Limb (tissue), 2 donors: ENCODE data around the gene TBXAS1.
"Not testable (repeated sequence)": the region's sequence is repeated elsewhere in the genome, so short reads cannot be mapped to it uniquely, and the experiment has no call there.

Source experiments
- DNase-seq, 2 donors: peaks; one replicate each; pipeline ENCODE4 v3.0.0-alpha.2; 2016; ENCODE audit errors: extremely low spot score in 2 of 2

Gene TBXAS1

DNA sequence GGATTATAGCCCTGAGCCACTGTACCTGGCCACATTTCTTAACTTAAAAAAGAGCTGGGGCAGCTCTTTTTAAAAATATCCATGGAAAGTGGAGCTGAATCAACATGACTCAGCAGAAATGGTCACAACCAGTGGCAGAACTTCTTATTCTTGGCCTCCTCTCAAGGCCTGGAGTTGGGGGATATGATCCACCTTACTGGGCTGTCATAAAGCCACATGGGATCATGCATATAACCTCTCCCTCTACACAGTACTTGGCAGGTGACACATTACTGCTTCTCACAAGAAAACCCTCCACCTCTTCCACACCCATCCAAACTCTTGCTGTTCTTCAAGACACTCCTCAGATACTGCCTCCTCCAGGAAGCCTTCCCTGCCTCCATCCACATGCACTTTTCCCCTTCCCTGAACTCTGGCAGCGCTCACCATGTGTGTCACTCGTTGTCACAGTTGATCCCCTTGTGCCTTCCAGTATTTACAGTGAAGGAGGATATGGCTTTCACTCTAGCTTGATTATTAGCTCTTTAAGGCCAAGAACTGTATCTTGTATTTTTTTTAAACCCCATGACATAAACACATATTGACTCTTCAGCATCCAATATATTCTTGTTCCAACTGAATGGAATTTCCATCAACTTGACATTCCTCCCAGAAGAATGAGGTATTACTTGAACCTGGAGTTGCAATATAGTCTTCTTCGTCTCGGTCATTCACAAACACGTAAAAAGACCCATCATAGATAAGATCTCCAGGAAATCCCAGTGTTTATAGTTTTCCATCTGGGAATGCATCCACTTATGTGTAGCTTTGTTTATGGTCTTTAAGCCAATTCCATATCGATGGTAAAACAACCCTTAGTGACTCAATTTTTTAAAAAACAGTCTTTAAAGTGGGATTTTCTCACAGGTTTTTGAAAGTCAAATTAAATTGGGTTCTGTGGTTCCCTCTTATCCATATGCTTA, 85.5 kb downstream of the TBXAS1 start:
- DNase-seq: no peak

DNA sequence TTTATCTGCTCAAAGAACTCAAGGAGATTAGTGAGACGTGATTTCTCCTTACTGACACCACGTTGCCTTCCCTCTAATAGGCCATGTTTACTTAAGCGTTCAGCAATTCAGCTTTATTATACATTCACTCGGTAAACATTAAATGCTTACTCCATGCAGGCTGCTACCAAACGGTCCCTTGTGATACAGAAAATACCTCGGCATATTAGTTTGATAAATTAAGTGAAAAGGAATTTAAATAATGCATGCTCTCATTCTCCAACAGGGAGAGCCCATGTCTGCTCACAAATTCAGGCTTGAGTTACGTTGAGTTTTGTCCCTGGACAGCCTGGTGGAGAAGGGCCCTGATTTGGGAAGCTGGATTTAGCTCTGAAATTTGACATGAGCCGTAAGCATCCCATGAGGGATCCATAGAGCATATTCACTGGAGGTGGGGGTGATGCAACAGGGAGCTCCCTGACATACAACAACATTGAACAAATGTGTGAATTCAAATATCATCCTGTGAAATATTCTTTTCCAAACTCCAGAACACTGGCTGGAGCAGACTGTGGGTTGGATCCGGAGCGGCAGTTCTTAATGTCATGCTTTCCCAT, 86.3 kb downstream of the TBXAS1 start:
- no peak for DNase-seq

DNA sequence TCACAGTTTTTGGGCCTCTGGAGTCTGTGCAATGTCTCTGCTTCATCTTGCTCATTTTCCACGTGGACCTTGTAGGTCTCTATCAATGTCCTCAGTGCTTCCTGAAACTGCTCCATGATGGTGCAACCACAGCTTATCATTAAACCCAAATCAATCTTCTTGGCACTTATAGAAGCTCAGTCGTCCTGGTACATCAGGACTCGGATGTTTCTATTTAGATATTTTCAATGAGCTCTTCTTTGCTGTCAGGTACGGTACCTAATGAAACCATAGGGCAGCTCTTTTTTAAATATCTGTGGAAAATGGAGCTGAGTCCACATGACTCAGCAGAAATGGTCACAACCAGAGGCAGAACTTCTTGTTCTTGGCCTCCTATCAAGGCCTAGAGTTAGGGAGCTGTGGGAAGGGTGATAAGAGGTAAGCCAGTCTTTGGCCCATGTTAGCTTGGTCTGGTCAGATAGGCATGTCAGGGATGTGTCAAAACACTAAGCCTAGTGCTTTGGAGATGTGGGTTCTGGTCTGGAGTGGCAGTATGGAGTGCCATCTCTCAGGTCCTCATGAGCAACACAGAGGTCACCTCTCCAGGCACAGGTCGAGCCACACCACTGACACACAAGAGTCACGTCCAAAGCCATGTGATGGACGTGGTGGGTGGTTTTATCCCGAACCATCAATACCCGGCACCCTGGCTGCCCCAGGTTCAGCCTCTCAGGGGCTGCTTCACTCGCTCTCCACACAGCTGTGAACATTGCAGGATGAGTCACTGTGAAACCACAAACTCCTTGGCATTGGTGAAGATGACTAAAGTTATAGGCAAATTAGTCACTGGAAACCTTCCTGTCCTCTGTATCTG, 87.0 kb downstream of the TBXAS1 start:
- DNase-seq: no peak

DNA sequence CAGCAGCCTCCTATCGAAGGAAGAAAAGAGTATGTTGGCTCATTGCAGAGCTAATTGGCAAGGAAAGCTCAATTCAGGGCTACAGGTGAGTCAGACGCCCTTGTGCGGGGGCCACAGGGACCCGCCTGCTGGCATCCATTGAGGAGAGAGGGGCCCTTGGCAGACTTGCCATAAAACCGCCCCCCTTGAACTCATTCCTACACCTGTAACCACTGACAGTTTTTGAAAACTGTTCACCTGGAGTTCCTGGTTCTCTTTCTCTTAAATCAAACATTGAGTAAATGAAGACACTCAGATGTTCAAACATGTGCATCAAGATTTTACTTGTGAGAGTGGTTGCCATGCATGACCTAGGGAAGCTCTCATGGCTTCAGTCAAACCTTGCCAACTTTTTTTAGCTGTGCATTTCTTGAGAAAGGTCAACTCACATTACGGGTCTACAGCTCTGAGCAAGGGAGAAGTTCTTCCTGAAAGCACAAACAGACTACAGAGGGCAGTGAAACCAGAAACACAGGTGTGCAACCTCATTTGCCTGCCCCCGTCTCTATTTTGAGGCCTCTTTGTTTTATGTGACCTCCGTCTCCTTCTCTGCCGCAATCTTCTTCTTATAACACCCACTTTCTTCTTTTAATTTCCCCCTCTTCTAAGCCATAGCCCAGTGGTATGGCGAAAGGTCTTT, 87.8 kb downstream of the TBXAS1 start:
- DNase-seq: no peak

DNA sequence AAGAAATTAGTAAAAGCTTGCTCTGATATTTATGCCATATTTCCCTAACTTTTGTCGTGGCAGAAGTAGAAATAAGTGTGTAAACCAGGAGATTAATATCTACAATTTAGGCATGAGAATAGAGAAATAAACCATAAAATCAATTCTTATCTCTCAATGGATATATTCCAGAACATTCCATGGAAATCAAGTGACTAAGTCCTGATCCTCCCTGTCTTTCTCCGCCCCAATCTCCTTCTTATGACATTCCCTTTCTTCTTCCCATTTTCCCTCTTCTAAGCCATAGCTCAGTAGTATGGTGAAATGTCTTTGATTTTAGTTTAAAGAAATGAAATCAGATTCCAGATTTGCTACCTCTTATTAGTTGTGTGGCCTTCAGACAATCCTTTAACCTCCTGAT, 88.8 kb downstream of the TBXAS1 start:
- DNase-seq: no peak

DNA sequence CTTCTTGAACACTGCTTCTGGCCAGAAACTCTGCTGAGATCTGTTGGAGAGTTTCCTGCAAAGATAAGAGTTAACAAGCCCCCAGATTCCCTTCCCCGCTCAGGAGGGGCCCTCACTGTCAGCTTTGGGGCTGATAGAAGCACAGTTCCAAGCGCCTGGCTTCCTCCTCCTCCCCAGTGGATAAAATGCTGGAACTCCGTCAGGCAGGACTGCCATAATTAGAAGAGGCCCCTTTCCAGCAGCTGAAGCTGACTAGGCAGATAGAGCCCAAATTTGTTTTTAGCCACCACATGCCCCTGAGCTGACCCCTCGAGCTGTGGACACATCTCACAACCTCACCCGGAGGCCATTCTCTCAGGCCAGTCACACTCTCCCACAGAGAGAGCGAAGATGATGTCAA, 89.4 kb downstream of the TBXAS1 start:
- no peak for DNase-seq

DNA sequence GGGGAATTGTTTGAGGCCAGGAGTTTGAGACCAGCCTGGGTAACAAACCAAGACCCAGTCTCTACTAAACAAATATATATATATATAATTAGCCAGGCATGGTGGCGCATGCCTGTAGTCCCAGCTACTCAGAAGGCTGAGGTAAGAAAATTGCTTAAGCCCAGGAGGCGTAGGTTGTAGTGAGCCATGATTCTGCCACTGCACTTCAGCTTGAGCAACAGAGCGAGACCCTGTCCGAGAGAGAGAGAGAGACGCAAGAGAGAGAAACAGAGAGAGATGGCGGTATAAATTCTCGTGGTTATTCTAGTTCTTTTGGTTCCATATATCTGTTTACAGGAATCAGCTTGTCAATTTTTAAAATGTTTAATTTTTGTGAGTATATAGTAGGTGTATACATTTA, 94.0 kb downstream of the TBXAS1 start:
- DNase-seq: no peak

DNA sequence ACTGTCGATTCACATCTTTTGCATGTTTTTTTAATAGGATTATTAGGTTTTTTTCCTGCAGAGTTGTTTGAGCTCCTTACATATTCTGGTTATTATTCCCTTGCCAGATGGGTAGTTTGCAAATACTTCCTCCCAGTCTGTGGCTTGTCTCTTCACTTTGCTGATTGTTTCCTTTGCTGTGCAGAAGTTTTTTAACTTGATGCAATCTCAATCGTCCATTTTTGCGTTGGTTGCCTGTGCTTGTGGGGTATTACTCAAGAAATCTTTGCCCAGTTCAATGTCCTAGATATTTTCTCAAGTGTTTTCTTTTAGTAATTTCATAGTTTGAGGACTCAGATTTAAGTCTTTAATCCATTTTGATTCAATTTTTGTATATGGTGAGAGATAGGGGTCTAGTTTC, 95.4 kb downstream of the TBXAS1 start:
- DNase-seq: no peak

DNA sequence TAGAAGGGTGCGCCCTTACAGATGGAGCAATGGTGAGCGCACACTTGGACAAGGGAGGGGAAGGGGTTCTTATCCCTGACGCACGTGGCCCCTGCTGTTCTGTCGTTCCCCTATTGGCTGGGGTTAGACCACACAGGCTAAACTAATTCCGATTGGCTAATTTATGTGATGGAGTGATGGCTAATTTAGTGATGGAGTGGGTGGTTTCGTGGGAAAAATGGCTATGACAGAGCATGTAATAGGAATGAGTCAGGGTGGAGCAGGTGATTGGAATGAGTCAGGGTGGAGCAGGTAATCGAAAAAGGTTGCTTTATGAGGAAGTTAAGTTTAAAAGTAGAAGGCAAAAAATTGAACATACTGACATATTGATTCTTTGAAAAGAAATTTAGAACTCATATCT, 100.2 kb downstream of the TBXAS1 start:
- not testable (repeated sequence) for DNase-seq

DNA sequence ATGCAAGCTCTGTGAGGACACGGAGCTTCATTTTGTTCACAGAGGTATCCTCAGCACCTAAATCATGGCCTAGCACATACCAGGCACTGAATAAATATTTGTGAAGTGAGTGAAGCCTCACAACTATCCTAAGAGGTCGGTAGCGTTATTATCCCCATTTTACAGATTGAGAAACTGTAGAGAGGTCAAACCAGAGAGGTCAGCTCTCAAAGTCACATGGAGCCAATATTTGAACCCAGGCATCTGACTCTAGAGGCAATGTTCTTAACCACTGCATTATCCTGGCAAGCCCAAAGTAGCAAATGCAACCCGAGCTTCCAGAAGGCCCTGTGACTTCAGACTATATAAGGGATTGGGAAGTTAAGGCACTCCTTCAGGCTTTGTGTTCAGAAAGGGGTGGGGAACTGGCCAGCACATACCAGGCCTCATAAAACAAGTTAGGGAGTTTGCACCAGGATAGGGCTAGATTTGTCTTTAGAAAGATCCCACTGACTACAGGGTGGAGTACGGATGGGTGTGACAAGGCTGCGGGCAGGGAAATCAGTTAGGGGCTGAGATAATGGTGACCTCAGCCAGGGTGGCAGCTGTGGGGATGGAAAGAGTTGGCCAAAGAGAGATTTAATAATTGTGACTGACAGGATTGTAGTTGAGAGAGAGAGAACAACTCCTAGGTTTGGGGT, 101.4 kb downstream of the TBXAS1 start:
- DNase-seq: no peak

DNA sequence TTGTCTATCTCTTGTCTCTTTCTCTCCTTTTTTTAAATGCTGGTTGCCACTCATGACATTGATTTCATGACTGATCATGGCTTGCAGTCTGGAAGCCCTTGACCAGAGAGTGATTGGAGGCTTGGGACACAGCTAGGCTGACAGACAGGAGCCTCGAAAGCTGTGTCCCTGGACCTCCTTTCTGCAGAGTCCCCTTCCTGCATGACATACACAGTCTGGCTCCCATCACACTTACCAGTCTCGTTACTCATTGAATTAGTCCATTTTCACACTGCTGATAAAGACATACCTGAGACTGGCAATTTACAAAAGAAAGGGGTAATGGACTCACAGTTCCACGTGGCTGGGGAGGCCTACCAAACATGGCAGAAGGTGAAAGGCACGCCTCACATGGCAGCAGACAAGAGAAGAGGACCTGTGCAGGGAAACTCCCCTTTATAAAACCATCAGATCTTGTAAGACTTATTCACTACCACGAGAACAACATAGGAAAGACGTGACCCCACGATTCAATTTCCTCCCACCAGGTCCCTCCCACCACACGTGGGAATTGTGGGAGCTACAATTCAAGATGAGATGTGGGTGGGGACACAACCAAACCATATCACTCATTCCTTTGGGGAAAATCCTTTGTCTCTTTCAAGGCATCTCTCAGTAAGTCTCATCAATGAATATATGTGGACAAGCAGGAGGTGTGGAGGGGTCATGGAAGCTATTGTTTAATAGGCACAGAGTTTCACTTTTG, 102.3 kb downstream of the TBXAS1 start:
- DNase-seq: no peak

DNA sequence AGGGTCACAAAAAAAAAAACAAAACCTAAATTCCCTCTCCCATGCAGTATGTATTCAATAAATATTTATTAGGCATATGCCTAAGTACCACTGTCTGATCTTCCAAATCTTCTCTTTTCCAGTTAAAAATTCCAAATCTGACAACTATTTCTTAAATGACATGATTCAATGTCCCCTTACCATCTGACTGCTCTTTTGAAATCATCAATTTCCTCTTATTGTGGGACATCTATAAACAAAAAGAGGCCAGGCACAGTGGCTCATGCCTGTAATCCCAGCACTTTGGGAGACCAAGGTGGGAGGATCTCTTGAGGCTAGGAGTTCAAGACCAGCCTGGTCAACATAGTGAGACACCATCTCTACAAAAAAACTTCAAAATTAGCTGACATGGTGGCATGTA, 103.5 kb downstream of the TBXAS1 start:
- no peak for DNase-seq

DNA sequence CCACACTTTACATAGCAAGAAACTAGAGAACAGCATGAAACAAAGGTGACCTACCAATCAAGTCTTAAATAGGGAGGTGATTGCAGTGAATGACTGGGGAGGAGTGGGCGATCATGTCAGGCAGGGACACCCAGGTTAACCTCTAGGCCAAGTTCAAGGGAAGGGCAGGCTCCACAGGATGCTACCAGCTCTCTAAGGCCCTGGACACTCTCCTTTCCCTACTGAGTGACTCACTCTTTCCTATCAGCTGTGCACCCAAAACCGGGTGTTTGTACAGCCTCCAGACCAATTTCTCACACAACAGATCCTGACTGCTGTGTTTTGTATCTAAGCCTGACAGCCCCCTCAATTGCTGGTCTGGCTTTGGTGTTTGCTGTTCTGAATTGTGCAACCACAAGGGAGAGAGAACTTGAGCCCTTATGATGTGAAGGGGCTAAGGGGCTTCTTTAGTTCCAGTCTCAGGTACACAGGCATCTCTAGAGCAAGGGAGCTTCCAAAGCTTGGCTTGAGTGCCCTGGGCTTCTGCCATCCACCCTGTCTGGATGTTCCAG, 107.8 kb downstream of the TBXAS1 start:
- no peak for DNase-seq

DNA sequence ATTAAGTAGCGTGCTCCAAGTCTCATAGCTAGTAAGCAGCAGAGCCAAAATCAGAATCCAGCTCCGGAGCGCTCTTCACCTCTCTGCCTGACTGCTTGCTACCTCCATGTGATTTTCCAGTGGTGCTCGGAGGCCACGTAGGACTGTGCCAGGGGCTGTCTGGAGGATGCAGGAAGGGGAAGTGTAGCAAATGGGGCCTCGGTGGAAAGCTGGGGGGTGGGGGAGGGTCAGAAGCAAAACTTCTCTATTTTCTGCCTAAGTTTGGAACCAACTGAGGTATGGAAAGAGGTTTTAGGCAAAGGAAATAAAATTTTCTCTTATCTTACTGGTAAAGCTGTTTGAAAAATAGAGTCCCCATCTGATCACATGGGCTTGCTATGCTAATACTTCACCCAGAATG, 108.7 kb downstream of the TBXAS1 start:
- DNase-seq: no peak

DNA sequence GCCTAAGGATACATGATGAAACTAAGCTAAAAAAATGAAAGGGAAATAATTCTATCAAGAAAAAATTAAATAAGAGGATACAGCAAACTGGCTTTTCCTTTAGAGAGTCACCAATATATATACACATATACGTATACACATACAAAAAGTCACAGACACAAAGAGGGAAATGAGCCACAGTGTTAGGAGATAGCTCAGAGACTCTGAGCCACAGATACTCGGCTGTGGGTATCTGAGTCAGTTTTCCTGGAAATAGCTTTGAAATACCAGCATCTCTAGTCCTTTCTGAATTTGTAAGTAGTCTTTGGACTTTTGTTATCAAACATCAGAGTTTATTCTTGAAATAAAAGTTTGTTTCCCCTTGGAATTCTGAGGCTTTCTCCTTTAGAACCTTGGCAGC, 111.8 kb downstream of the TBXAS1 start:
- DNase-seq: no peak

DNA sequence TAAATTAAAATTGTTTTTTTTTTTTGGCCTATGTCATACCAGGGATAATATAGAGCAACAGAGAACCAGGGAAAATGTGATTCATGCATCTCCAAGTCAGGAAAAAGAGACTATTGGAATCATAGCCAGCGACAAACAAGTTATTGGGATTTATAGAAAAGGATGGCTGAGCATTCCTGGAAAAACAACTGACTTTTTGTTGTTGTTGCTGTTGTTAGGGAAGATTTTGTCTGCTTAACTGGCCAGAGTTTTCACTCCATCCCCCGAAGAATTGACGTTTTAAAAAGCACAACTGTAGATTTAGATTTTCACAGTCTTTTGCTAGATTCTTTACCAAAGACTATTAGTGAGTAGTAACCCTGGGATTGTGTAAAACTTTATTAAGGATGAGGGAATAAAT, 112.4 kb downstream of the TBXAS1 start:
- no peak for DNase-seq

DNA sequence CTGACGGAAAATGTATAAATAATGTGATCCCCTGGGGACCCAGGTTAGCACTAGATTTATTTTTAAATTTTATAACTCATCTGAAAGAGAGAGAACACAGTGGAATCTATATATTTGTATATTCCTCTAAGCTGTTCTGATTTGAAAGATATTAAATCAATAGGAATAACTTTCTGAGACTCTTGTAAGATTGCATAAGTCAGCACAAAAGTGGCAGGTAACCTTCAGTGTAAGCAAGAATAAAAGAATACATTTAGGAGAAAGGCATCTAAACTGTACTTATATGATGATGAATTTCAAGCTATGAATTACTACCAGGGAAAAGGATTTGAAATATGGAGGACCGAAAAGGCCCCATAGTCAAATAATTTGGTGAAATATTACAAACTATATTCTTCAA, 112.8 kb downstream of the TBXAS1 start:
- DNase-seq: no peak

DNA sequence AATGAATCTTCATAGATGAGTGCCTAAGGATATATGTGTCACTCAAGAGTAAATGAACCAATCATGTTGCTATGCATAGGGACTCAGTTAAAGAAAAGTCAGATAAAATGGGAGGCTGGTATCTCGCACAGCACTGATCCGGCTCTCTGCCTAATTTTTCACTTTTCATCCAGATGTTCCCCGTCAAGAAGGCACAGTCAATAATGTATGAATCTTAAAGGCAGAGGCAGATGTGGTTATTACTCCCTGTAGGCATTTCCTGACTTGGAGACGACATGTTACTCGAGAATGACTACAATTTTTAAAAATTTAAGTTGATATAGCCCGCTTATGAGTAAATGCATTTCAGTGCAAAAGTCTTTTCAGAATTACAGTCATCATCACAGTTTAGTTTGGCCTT, 113.6 kb downstream of the TBXAS1 start:
- DNase-seq: no peak

DNA sequence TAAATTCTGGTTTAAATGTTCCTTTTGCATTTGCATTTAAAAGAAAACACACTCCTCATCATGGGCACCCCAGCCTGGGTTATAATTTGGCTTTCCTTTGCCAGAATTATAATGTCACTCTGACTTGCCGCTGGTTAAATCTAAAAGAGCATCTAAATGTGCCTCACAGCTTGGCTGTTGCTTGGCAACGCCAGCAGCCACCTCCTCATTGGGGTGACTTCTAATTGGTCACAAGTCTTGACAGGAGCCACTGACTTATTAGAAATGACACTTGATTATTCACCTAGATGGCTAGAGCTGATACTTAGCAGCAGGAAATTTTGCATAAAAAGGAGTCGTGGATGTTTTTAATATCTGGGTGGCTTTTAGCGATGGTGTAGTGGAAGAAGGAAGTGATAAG, 114.3 kb downstream of the TBXAS1 start:
- DNase-seq: no peak

DNA sequence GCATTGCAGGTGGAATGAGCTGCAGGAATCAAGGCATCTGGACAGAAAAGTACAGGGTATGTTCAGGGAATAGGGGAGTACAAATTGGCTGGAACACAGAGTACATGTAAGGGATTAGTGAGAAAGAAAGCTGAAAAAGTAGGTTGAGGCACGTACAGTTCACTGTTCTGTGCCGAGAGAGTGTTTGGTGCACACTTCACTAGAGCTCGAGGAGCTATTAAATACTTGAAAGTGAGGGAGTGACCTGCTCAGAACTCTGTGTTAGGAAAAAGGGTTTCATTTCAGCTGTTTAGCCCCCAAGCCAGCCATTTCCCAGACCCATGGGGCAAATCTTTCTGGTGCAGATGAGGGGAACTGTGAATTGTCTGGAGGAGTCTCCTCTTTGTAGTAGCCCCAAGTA, 115.2 kb downstream of the TBXAS1 start:
- no peak for DNase-seq
